Measurements from ENCODE around the gene SMPX.

Gene SMPX

DNA sequence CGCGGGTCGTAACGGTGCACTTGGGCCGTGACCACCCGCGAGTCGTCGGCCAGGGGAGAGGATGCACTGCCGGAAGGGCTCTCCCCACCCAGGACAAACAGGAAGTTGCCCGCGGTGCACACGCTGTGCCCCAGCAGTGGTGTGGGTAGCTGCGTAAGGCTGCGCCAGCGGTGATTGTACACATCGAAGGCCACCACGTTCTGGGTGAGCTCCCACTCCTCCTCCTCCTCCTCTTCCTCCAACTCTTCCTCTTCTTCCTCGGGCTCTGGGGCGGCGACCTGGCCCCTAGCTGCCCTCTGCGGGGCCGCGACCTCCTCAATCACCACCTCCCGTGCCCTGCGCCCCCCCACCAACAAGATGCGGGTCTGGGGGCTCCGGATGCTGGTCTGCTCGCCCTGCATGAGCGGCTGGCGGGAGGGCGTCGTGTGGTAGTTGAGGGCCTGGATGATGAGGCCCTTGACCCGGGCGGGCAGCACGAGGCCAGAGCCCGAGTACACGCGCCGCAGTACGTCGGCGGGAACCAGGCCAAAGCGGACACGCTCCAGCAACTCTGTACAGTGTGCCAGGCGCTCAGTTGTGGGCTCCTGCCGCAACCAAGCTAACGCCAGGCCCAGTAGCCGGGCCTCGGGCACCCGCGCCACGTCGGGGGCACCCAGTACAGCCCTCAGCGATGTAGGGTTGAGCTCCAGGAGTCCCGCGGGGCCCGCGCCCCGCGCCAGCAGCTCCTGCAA lies 101.2 kb downstream of the SMPX start:
- no peak for DNase-seq
